ENCODE data around the gene IGFBPL1.
"Not testable (repeated sequence)": the region's sequence is repeated elsewhere in the genome, so short reads cannot be mapped to it uniquely, and the experiment has no call there.

Gene IGFBPL1

GRCh38 chr9:38395653-38396370 lies 28.4 kb downstream of the IGFBPL1 start:
- DNase-seq, result no peak

GRCh38 chr9:38394416-38394815 lies 29.8 kb downstream of the IGFBPL1 start:
- no peak for DNase-seq

DNA sequence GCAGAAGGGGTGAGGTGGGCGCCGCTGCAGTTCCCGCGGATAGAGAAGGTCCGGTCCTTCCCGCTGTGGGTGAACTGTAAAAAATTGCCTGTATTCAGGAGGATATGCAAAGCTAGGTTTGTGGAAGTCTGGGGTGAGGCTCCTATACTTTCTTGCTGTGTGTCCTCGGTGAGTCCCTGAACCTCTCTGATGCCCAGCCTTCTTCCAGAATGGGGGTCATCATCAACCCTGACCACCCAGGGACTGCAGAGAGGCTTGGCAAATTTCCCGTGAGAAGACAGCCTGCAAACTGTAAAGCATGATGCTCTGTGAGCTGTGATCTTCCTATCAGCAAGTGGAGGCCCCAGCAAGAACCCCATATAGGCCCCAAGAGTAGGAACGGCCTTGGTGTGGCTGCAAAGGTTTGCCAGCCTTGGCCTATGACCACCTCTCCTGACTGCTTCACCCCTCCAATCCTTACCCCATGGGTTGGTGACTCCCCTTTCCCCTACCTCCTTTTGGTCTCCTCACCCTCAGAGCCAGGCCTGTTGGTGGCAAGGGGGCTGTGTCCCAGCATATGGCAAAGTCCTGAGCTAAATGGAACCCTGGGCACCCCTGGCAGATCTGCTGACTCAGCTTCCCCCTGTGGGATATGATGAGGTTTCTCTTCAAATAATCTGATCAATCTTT lies 31.0 kb downstream of the IGFBPL1 start:
- no peak for DNase-seq

DNA sequence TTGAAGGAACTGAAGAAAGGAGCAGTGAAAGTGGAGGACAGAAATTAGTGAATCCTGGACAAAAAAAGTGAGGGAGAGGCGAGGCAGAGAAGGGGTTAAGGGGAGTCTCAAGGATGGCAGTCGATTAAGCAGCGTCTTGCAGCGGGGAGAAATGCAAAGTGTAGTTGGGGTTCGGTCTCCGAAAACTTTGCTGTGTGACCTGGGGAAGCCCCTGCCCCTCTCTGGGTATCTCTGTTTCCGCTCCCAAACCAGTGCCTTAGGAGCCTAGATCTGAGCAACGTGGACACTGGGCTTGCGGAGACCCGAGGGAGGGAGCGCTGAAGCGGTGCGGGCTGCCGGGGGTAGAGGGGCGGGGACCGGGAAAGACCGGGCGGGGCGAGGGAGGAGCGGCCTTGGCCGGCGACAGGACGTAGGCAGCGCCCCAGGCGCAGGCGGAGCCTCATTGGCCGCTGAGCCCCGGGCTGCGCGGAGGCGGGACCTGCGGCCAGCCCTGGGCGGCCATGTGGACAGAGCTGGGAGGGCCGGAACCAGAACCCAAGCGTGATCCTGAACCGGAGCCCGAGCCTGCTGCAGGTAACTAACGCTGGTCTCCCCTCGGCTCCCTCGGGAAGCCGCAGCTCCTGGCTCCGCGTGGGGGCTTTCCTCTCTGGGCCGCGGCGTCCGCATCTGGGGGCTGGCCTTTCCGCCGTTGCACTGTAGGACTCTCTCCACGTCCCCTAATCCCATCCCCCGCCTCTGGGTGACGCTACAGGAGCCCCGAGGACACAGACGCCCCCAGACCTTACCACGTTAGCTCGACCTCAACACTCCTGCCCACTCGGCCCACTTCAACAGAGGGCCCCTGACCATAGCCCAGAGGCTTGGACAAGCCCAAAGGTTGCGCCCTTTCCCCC lies 31.8 kb downstream of the IGFBPL1 start, which contains the start of gene ALDH1B1:
Gene ALDH1B1, plus strand, starts transcription at position 468 of the 893 bp plus-strand sequence. CDS start 3,047 bp downstream, outside the sequence.
- DNase-seq, result peak; percentile 53

- no peak for DNase-seq
Observed at GRCh38 chr9:38391278-38392118, 32.8 kb downstream of the IGFBPL1 start.

GRCh38 chr9:38390851-38391250 lies 33.4 kb downstream of the IGFBPL1 start:
- no peak for DNase-seq

DNA sequence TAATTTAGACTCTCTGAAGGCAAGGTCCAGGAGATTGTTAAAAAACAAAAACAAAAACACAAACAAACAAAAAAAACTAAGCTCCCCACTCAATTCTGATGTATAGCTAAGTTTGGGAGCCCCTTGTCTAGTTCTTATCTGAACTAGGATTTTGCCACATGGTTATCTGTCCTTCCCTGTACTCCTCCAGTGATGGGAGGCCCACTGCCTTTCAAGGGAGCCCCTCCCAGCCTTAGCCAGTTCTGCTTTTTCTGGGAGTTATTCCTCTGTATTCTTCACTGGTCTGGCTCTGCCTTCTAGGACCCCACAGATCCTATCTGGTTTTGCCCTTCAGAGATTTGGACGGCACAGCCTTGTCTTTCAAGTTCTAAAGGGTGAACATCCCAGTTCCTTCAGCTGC lies 33.8 kb downstream of the IGFBPL1 start:
- no peak for DNase-seq

DNA sequence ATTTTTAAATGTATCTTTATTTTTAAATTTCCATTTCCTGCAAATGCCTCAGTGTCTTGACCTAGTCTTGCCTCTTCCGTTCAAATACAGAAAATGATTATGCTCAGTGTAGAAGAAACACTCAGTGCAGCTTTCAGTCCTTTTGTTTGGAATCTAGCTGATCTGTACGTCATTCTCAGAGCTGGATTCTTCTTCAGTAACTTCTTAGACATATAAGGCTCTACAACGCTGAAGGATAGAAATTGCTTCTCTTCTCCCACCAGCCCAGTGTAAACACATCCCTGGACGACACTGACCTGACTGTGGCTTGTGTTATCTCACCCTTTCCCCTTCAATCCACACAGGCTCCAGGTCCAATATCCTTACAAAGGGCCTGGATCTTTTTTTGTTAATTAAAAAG lies 34.9 kb downstream of the IGFBPL1 start:
- DNase-seq, result no peak

DNA sequence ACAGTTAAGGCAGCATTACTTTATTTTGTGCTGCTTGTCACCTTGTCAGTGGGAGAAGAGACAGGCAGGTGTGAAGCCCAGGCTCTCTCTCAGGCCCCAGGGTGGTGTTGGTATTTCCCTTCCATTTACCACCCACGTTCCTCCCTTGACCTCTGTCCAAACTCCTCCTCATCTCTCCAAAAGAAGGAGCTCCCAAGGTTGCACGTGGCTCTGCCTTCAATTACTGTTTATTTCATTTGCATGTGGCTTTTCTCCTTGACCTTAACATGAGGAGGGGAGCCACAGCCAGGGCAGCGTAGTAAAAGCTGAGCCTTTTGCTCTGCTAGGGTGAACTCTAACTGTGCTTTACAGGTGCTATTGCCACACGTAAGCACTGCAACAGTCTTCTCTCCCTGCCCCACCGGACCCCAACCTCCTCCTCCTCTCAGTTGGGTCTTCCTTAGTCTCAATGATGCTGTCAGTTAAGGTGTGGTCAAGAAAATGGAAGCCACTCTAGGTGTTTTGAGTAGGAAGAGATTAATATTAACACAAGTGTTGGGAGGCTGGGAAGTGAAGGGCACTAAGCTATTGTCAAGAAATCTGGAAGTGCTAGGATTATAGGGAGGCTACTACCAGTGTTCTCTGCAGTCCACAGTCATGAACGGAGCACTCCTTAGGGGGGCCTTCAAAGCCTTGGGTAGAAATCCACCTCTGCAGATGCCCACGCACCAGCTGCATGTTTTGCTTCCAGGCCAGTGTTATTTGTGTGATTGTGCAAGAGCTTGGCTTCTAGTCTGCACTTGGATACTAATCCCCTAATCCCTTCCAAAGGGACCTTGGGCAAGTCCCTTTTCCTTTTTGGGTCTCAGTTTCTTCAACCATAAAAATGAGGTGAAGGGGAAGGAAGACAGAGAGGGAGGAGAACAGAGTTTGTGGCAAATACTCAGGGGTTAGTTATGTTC lies 35.7 kb downstream of the IGFBPL1 start:
- no peak for DNase-seq

- DNase-seq, result no peak
Observed at GRCh38 chr9:38387751-38388150, 36.5 kb downstream of the IGFBPL1 start.

DNA sequence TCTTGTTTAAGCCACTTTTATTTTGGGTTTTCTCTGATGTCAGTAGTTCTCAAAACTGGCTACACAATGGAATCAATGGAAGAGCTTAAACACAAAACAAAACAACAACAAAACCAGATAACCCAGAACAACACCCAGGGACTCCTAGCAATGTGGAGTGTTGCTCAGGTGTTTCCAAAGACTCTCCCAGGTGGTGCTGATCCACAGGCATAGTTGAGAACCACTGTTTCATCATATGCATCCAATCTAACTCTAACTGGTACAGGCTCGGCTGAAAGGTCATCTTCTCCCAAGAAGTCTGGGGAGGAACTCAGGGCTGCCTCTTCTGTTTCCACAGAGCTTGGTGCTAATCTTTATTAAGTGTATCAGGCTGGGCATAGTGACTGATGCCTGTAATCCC lies 37.2 kb downstream of the IGFBPL1 start:
- DNase-seq, result no peak

- DNase-seq, result no peak
Observed at GRCh38 chr9:38386319-38386895, 37.8 kb downstream of the IGFBPL1 start.

DNA sequence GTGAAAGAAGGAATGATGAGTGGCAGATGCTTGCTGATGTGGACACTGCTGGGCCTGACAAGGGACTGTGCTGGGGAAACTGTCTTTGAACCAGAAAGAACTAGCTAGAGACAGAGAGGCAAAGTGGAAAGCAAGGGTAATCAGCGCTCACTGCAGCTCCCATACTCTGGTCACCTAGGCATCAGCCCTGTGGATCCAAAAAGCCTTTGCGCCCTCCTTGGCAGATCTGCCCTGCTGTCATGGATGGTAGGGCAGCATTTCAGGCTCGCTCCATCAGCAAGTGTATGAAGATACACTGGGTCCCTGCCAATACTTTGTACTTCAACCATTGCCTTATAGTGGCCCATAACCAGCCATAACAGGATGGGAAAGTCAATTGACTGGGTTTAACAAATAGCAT lies 38.4 kb downstream of the IGFBPL1 start:
- DNase-seq, result no peak

GRCh38 chr9:38384990-38385848 lies 39.0 kb downstream of the IGFBPL1 start:
- no peak for DNase-seq

GRCh38 chr9:38382141-38382540 lies 42.1 kb downstream of the IGFBPL1 start:
- DNase-seq, result no peak

GRCh38 chr9:38380872-38381534 lies 43.3 kb downstream of the IGFBPL1 start:
- no peak for DNase-seq

GRCh38 chr9:38380230-38380871 lies 43.9 kb downstream of the IGFBPL1 start:
- DNase-seq, result no peak

DNA sequence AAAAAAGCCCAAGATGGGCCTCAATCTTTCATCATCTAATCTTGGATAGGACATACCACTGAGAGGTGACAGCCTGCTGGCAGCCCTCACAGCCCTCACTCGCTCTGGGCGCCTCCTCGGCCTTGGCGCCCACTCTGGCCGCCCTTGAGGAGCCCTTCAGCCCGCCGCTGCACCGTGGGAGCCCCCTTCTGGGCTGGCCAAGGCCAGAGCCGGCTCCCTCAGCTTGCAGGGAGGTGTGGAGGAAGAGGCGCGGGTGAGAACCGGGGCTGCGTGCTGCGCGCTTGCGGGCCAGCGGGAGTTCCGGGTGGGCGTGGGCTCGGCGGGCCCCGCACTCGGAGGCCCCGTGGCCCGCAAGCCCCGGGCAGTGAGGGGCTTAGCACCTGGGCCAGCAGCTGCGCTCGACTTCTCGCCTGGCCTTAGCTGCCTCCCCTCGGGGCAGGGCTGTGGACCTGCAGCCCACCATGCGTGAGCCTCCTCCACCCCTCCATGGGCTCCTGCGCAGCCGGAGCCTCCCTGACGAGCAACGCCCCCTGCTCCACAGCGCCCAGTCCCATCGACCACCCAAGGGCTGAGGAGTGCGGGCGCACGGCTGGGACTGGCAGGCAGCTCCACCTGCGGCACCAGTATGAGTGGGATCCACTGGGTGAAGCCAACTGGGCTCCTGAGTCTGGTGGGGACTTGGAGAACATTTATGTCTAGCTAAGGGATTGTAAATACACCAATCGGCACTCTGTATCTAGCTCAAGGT lies 46.7 kb downstream of the IGFBPL1 start:
- DNase-seq, result not testable (repeated sequence)

Data from activated effector memory CD4-positive, alpha-beta T cell treated with Interleukin-2 at 50 U/mL for 16 hours (primary cell).